ENCODE data around the gene IFITM10. TPM values are rescaled to one million over a fixed set of nuclear protein-coding genes. Genes with fewer than 3 reads are reported as not detected.

Gene IFITM10
- total and polyA plus RNA-seq, 2 donors (not counting 1 experiment from before 2014, with no cell fraction given) = 0.09 to 1.7 TPM

DNA sequence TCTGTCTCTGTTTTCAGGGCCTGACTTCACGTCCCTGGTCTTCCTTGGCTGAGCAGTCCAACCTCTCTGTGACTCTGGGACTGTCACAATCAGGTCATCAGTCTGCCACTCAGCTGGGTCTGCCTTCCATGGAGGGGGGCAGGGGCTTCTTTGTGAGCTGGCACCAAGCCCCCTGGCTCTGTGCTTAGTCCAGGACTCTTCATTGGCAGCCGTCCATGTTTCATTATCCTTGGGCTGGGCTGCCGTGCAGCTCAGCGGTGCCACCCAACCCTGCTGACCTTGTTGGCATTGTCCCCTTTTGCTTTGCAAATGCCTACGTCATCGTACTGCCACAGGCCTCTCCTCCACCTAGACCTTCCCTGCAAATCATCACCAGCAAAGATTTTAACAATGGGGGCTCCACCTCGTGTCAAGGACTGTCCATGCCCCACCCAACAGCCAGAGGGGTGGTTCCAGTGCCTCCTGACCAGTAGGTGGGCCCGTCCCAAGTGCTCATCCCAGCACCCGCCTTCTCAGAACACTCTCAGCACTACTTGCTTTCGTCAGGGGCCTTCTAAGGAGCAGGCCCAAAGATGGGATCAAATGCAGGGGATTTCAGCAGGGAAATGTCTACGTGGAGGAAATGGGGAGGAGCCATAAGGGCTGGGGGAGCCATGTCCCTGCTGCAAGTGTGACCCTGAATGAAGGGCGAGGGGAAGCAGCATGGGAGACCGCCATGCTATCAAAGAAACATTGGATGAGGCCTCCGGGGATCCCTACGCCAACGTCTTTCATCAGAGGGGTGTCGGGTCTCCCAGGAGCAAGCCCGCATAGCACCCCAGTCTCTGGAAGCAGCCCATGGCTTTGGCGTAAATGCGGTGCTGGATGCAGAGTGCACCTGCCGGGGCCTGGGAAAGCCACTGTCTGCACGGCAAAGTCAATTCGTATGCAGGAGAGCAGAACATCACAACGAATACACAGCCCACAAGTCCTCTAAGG lies 35.2 kb downstream of the IFITM10 start:
- Histone ChIP-seq H3K4me2 (replicated peaks; ENCODE audit: low read depth, low read length, poor library complexity, severe bottlenecking) (no peak overlapping the region), H3K4me1 (ENCODE audit: control insufficient read depth in 2 of 2, insufficient read depth in 2 of 2, low read length in 2 of 2) (no peaks in the 10 kb centered on the region), H2AFZ (ENCODE audit: insufficient read depth, low read depth, low read length, poor library complexity, severe bottlenecking) (no peak overlapping the region), H3K27ac (ENCODE audit: low read length in 2 of 2) (no peak overlapping the region), H3K27me3 (replicated peaks in 1 of 4; ENCODE audit: control extremely low read depth in 1 of 4, control insufficient read depth in 3 of 4, insufficient read depth in 4 of 4, low read length in 3 of 4) (no peaks in the 10 kb centered on the region), H3K9ac (ENCODE audit: low read length) (no peak overlapping the region), H4K20me1 (ENCODE audit: control insufficient read depth, insufficient read depth, low read length, poor library complexity, severe bottlenecking) (no peaks in the 10 kb centered on the region), H3K79me2 (ENCODE audit: control insufficient read depth, insufficient read depth, low read length) (no peaks in the 10 kb centered on the region), H3K9me3 (ENCODE audit: control extremely low read depth in 1 of 3, control insufficient read depth in 2 of 3, insufficient read depth in 1 of 3, low read length in 2 of 3) (no peaks in the 10 kb centered on the region), H3K36me3 (replicated peaks in 1 of 2; ENCODE audit: control extremely low read depth in 1 of 2, control insufficient read depth in 1 of 2, extremely low read depth in 1 of 2, insufficient read depth in 2 of 2, low read length in 1 of 2) (no peaks in the 10 kb centered on the region), H3K4me3 (ENCODE audit: control extremely low read depth in 1 of 5, extremely low read depth in 1 of 5, insufficient read depth in 1 of 5, low read depth in 2 of 5, low read length in 4 of 5) (no peak overlapping the region)
- no peak for ATAC-seq (ENCODE audit: low read depth)
- no peak overlapping the region for H3K4me3 Mint-ChIP-seq
- TF ChIP-seq, protein P1, sequence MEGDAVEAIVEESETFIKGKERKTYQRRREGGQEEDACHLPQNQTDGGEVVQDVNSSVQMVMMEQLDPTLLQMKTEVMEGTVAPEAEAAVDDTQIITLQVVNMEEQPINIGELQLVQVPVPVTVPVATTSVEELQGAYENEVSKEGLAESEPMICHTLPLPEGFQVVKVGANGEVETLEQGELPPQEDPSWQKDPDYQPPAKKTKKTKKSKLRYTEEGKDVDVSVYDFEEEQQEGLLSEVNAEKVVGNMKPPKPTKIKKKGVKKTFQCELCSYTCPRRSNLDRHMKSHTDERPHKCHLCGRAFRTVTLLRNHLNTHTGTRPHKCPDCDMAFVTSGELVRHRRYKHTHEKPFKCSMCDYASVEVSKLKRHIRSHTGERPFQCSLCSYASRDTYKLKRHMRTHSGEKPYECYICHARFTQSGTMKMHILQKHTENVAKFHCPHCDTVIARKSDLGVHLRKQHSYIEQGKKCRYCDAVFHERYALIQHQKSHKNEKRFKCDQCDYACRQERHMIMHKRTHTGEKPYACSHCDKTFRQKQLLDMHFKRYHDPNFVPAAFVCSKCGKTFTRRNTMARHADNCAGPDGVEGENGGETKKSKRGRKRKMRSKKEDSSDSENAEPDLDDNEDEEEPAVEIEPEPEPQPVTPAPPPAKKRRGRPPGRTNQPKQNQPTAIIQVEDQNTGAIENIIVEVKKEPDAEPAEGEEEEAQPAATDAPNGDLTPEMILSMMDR (IDR thresholded peaks at IDR 0.05) = no peak
- TF ChIP-seq EZH2 (IDR thresholded peaks at IDR 0.05; ENCODE audit: borderline replicate concordance, insufficient read depth, low read depth, low read length, poor library complexity, severe bottlenecking) = no peak
- intact Hi-C loops (cut with micrococcal nuclease) = no loop called here
- H3K9me3 Mint-ChIP-seq (ENCODE audit: insufficient read depth) = no peaks in the 10 kb centered on the region
- CTCF ChIA-PET = no interaction called here
- DNase-seq = no peak
- WGBS (ENCODE audit: insufficient coverage) = 91% methylated on average over 23 of the region's 24 CpGs
- no peak overlapping the region for H3K27ac Mint-ChIP-seq
- POLR2A ChIA-PET = no interaction called here
- H3K4me1 Mint-ChIP-seq = no peaks in the 10 kb centered on the region
- peaks cover 14% of the 10 kb centered on the region for H3K27me3 Mint-ChIP-seq

DNA sequence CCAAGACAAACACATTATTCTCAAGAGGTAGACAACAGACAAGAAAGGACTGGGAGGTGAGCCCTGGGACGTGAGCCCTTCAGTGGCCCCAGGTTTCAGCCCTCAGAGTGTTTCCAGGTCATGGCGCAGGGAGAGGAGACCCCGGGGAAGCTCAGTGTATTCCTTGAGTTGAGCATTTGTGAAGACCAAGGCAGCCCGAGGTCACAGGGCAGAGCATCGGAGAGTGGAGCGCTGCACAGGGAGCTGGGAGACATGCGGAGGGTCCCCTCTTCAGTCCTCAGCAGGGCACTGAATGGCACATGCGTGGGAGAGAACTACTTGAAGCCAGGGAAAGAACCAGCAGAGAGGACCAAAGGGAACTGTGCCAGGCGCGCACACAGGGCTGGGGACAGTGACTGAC lies 41.7 kb downstream of the IFITM10 start:
- WGBS (ENCODE audit: insufficient coverage) = 96% methylated on average over 10 of the region's 10 CpGs
- DNase-seq (no peak), ATAC-seq (ENCODE audit: low read depth) (no peak)
- Mint-ChIP-seq H3K27ac (no peak overlapping the region), H3K4me3 (no peak overlapping the region), H3K9me3 (ENCODE audit: insufficient read depth) (no peaks in the 10 kb centered on the region), H3K27me3 (peaks cover 16% of the 10 kb centered on the region), H3K4me1 (peaks cover 31% of the 10 kb centered on the region)
- no peaks in the 10 kb centered on the region for H3K36me3 ChIP-seq (replicated peaks in 1 of 2; ENCODE audit: control extremely low read depth in 1 of 2, control insufficient read depth in 1 of 2, extremely low read depth in 1 of 2, insufficient read depth in 2 of 2, low read length in 1 of 2)
- peaks cover 0 to 5% (median 0%) of the 10 kb centered on the region in 4 experiments for H3K27me3 ChIP-seq (replicated peaks in 1 of 4; ENCODE audit: control extremely low read depth in 1 of 4, control insufficient read depth in 3 of 4, insufficient read depth in 4 of 4, low read length in 3 of 4)
- no peaks in the 10 kb centered on the region for H4K20me1 ChIP-seq (ENCODE audit: control insufficient read depth, insufficient read depth, low read length, poor library complexity, severe bottlenecking)
- H3K27ac ChIP-seq (ENCODE audit: low read length in 2 of 2) = no peak overlapping the region
- ChIA-PET POLR2A (interaction anchor here (0.6 kb wide), 1 partner anchor 125 kb away, joined by 5 read pairs; no protein-coding TSS in a partner anchor), CTCF (interaction anchor here (1.1 to 2.6 kb wide), 3 partner anchors 14 to 443 kb away, joined by 3 to 17 read pairs (median 4); no protein-coding TSS in a partner anchor)
- no peak overlapping the region for H3K4me2 ChIP-seq (replicated peaks; ENCODE audit: low read depth, low read length, poor library complexity, severe bottlenecking)
- no peak for TF ChIP-seq EZH2 (IDR thresholded peaks at IDR 0.05; ENCODE audit: borderline replicate concordance, insufficient read depth, low read depth, low read length, poor library complexity, severe bottlenecking)
- TF ChIP-seq, protein P1 (IDR thresholded peaks at IDR 0.05) = no peak
- H3K79me2 ChIP-seq (ENCODE audit: control insufficient read depth, insufficient read depth, low read length) = no peaks in the 10 kb centered on the region
- intact Hi-C loops (cut with micrococcal nuclease) = no loop called here
- peaks cover 19 to 32% of the 10 kb centered on the region in 2 donors for H3K4me1 ChIP-seq (ENCODE audit: control insufficient read depth in 2 of 2, insufficient read depth in 2 of 2, low read length in 2 of 2)
- no peak overlapping the region for H2AFZ ChIP-seq (ENCODE audit: insufficient read depth, low read depth, low read length, poor library complexity, severe bottlenecking)
- no peak overlapping the region for H3K4me3 ChIP-seq (ENCODE audit: control extremely low read depth in 1 of 5, extremely low read depth in 1 of 5, insufficient read depth in 1 of 5, low read depth in 2 of 5, low read length in 4 of 5)
- H3K9me3 ChIP-seq (ENCODE audit: control extremely low read depth in 1 of 3, control insufficient read depth in 2 of 3, insufficient read depth in 1 of 3, low read length in 2 of 3) = peaks cover 0 to 8% (median 0%) of the 10 kb centered on the region in 3 donors
- no peak overlapping the region for H3K9ac ChIP-seq (ENCODE audit: low read length)

Measured in B cell (primary cell).